ENCODE data around the gene MELTF.

MELTF gene

GRCh38 chr3:197015790-197016736 is 13.6 kb downstream of the MELTF start:
- no peak for DNase-seq (ENCODE audit: low read depth)
- no peak for TF ChIP-seq CTCF (conservative IDR thresholded peaks at IDR 0.05; ENCODE audit: low read depth, low read length)
- H3K4me3 ChIP-seq (ENCODE audit: low read depth, low read length) = no peak overlapping the region

GRCh38 chr3:197014942-197015575 is 14.6 kb downstream of the MELTF start:
- no peak for DNase-seq (ENCODE audit: low read depth)
- no peak for TF ChIP-seq CTCF (conservative IDR thresholded peaks at IDR 0.05; ENCODE audit: low read depth, low read length)
- H3K4me3 ChIP-seq (ENCODE audit: low read depth, low read length) = no peak overlapping the region

GRCh38 chr3:197014024-197014423 is 15.6 kb downstream of the MELTF start:
- no peak overlapping the region for H3K4me3 ChIP-seq (ENCODE audit: low read depth, low read length)
- TF ChIP-seq CTCF (conservative IDR thresholded peaks at IDR 0.05; ENCODE audit: low read depth, low read length) = no peak
- DNase-seq (ENCODE audit: low read depth) = no peak

GRCh38 chr3:197012540-197012883 is 17.1 kb downstream of the MELTF start:
- no peak for DNase-seq (ENCODE audit: low read depth)
- no peak for TF ChIP-seq CTCF (conservative IDR thresholded peaks at IDR 0.05; ENCODE audit: low read depth, low read length)

GRCh38 chr3:197011780-197012539 is 17.7 kb downstream of the MELTF start:
- TF ChIP-seq CTCF (conservative IDR thresholded peaks at IDR 0.05; ENCODE audit: low read depth, low read length) = no peak
- DNase-seq (ENCODE audit: low read depth) = no peak
- H3K4me3 ChIP-seq (ENCODE audit: low read depth, low read length) = no peak overlapping the region

More at GRCh38 chr3:197012540-197012883, 17.1 kb downstream of the MELTF start:
- no peak overlapping the region for H3K4me3 ChIP-seq (ENCODE audit: low read depth, low read length)

- H3K4me3 ChIP-seq (ENCODE audit: low read depth, low read length) = no peak overlapping the region
- DNase-seq (ENCODE audit: low read depth) = no peak
- TF ChIP-seq CTCF (conservative IDR thresholded peaks at IDR 0.05; ENCODE audit: low read depth, low read length) = no peak
These were observed 18.9 kb downstream of the MELTF start for GRCh38 chr3:197010556-197011351.

All from choroid plexus epithelial cell (primary cell).